Measurements from ENCODE around the gene SEPTIN11. TPM values are rescaled to one million over a fixed set of nuclear protein-coding genes. Genes with fewer than 3 reads are reported as not detected.

The SEPTIN11 gene
- total and polyA plus RNA-seq, 9 of the 15 experiments (the other 6 are each of a cell fraction or from before 2014, with no cell fraction given), result 25.7 to 142 (median 84.3) TPM

- TF ChIP-seq PCBP2 (IDR thresholded peaks at IDR 0.05; ENCODE audit: low read depth, low read length, poor library complexity, severe bottlenecking) (no peak), ZNF133 (CRISPR knock-in tag; IDR thresholded peaks at IDR 0.05) (no peak)
Observed at GRCh38 chr4:76923619-76924357, 25.8 kb upstream of the SEPTIN11 start (continued).

GRCh38 chr4:76926841-76927240 is 22.7 kb upstream of the SEPTIN11 start:
- no peaks in the 10 kb centered on the region; a peak in 1 of 5 replicates for H3K4me1 ChIP-seq (replicated peaks in 1 of 2; ENCODE audit: control insufficient read depth in 2 of 2, insufficient read depth in 2 of 2, low read length in 2 of 2)
- no TSS peak for BruUV-seq (replicated peaks)
- no peaks in the 10 kb centered on the region for H3K79me2 ChIP-seq (ENCODE audit: control insufficient read depth, insufficient read depth, low read length)
- no peak for DNase-seq (ENCODE audit: extremely low read depth in 1 of 4, low spot score in 3 of 4)
- no peaks in the 10 kb centered on the region for H3K9me3 ChIP-seq (replicated peaks; ENCODE audit: control insufficient read depth, insufficient read depth, low read depth, low read length)
- POLR2A ChIA-PET, result no interaction called here
- H3K9me1 ChIP-seq (ENCODE audit: control insufficient read depth, insufficient read depth, low read length), result no peaks in the 10 kb centered on the region
- 36% methylated on average over 6 of the region's 6 CpGs for WGBS (ENCODE audit: insufficient coverage, low coverage, missing lambda C conversion rate)
- no peak overlapping the region for H3K9ac ChIP-seq (ENCODE audit: insufficient read depth in 1 of 2, low read depth in 2 of 2, low read length in 2 of 2)
- in situ Hi-C loops (cut with MboI) (no loop called here), intact Hi-C loops (cut with micrococcal nuclease) (no loop called here)
- no peaks in the 10 kb centered on the region for H4K20me1 ChIP-seq (replicated peaks; ENCODE audit: control insufficient read depth, insufficient read depth, low read length)
- no peaks in the 10 kb centered on the region for H3K27me3 ChIP-seq (ENCODE audit: control insufficient read depth in 2 of 2, insufficient read depth in 2 of 2, low read length in 2 of 2)
- no peak overlapping the region for H3K4me2 ChIP-seq (ENCODE audit: insufficient read depth, low read length)
- H3K36me3 ChIP-seq (ENCODE audit: control insufficient read depth, insufficient read depth, low read length), result no peaks in the 10 kb centered on the region
- CTCF ChIA-PET (ENCODE audit: low intra/inter-chr PET ratio), result no interaction called here
- H3K27ac ChIP-seq (ENCODE audit: extremely low read depth, low read depth, low read length), result no peak overlapping the region
- FAIRE-seq, result no peak
- ATAC-seq, result 0 out of 3 replicates have a peak, but pooled peaks have one; percentile 54
- no peak overlapping the region for H3K4me3 ChIP-seq
- no peak overlapping the region for H2AFZ ChIP-seq (ENCODE audit: low read depth, low read length)
- TF ChIP-seq USF1 (CRISPR knock-in tag; IDR thresholded peaks at IDR 0.05) (no peak), CREM (IDR thresholded peaks at IDR 0.05; ENCODE audit: low read depth) (no peak), MYBL2 (IDR thresholded peaks at IDR 0.05; ENCODE audit: low read depth) (no peak), MYBL2 (CRISPR knock-in tag; IDR thresholded peaks at IDR 0.05; ENCODE audit: borderline replicate concordance) (no peak), ZBTB49 (CRISPR knock-in tag; IDR thresholded peaks at IDR 0.05; ENCODE audit: borderline replicate concordance) (no peak), ZNF232 (CRISPR knock-in tag; IDR thresholded peaks at IDR 0.05) (no peak), ZNF23 (CRISPR knock-in tag; IDR thresholded peaks at IDR 0.05) (no peak), VEZF1 (CRISPR knock-in tag; IDR thresholded peaks at IDR 0.05) (no peak), DPF2 (IDR thresholded peaks at IDR 0.05) (no peak), SMC3 (conservative IDR thresholded peaks at IDR 0.05; ENCODE audit: insufficient read depth, low read depth, low read length) (no peak)
